Coronary artery (tissue), 2 donors: ENCODE measurements around the gene TMEM106C.
"Not testable (repeated sequence)": the region's sequence is repeated elsewhere in the genome, so short reads cannot be mapped to it uniquely, and the experiment has no call there.

Experiments used
- DNase-seq: peaks from one replicate; pipeline ENCODE4 v3.0.0-alpha.2; 2017; ENCODE audit warnings: low spot score
- H3K27ac ChIP-seq, 2 donors: fragments of 200-600 bp; sonication (generic); one replicate each; pipeline ENCODE4 v1.5.1; 2016 to 2019
- H3K4me3 ChIP-seq: fragments of 200-600 bp; sonication (generic); 2 replicates; pipeline ENCODE4 v1.5.1; 2016; ENCODE audit warnings: mild to moderate bottlenecking, moderate library complexity
- TF ChIP-seq, protein P1 (sequence below): fragments of 200-600 bp; sonication (generic); IDR thresholded peaks from one replicate; pipeline ENCODE4 v1.5.1; 2019; ENCODE audit warnings: antibody characterized with exemption

Gene TMEM106C

DNA sequence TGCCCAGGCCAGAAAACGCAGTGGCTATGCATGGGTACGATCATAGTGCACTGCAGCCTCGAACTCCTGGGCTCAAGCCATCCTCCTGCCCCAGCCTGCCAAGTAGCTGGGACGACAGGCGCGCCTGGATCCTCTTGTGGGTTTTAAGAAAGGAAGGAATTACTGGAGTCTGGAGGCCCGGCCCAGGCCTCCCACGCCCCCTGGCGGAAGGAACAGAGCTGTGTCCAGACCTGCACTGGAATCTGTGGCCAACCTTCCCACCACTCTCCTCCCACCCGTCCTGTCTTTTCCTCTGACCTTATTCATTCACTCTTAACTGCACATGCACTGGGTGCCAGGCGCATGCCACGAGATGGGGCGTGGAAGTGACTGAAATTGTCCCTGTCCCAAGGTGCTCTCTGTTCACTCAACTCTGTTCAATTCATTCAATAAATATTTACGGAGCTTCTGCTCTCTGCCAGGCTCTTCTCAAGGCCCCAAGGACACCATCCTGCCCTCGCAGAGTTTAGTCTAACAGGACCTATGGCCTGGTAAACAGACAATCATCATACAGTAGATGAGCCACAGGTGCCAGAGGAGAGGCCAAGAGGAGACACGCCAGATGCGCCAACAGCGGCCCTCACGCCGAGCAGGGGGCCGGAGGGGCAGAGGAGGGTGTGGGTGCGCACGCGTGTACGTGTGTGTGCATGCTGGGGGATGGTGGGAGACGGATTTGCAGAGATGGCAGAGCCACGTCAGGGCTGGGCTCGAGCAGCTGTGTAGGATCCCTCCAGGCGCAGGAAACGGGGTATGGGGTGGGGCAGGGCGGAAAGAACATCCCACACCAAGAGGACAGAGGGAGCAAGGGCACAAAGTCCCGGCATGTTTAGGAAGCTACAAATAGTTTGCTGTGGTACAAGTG, 13.7 kb upstream of the TMEM106C start:
- TF ChIP-seq, protein P1, sequence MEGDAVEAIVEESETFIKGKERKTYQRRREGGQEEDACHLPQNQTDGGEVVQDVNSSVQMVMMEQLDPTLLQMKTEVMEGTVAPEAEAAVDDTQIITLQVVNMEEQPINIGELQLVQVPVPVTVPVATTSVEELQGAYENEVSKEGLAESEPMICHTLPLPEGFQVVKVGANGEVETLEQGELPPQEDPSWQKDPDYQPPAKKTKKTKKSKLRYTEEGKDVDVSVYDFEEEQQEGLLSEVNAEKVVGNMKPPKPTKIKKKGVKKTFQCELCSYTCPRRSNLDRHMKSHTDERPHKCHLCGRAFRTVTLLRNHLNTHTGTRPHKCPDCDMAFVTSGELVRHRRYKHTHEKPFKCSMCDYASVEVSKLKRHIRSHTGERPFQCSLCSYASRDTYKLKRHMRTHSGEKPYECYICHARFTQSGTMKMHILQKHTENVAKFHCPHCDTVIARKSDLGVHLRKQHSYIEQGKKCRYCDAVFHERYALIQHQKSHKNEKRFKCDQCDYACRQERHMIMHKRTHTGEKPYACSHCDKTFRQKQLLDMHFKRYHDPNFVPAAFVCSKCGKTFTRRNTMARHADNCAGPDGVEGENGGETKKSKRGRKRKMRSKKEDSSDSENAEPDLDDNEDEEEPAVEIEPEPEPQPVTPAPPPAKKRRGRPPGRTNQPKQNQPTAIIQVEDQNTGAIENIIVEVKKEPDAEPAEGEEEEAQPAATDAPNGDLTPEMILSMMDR, result peak; percentile 60
- DNase-seq, result no peak
- Histone ChIP-seq H3K27ac (no peak overlapping the region), H3K4me3 (no peak overlapping the region)

DNA sequence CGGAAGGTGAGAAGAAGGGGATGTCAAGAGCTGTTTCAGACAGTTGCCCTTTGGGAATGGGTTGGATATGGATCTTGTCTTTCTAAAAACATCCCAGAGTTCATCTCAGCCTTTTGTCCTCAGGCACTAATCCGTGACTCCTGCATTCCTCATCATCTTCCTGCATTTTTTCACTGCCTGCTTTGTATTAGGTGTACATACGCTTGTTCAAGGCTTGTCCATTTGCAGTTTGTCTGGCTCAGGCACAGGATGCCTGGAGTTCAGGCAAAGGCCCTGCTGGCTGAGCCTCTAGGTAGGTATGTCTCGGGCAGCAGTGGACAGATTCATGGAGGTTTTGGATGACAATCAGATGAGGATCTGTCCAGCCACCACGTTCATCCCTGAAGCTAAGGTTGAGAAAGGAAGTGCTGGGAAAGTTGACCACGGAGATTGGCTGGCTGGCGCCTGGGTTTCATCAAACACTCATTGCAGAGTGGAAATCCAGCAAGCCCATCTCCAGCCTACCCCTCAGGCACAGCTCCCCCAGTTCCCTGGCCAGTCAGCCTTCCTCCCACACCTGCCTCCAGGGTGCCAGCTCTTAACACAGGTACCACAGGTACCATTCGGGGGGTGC, 12.4 kb upstream of the TMEM106C start:
- TF ChIP-seq, protein P1, result no peak
- peak; percentile 71 for DNase-seq
- H3K27ac ChIP-seq, result no peak overlapping the region

GRCh38 chr12:47954058-47954457, 9.3 kb upstream of the TMEM106C start:
- peak; percentile 66 for DNase-seq
- Histone ChIP-seq H3K27ac (no peak overlapping the region), H3K4me3 (no peak overlapping the region)
- TF ChIP-seq, protein P1, result no peak

More for the DNA sequence above, 12.4 kb upstream of the TMEM106C start:
- H3K4me3 ChIP-seq, result no peak overlapping the region

DNA sequence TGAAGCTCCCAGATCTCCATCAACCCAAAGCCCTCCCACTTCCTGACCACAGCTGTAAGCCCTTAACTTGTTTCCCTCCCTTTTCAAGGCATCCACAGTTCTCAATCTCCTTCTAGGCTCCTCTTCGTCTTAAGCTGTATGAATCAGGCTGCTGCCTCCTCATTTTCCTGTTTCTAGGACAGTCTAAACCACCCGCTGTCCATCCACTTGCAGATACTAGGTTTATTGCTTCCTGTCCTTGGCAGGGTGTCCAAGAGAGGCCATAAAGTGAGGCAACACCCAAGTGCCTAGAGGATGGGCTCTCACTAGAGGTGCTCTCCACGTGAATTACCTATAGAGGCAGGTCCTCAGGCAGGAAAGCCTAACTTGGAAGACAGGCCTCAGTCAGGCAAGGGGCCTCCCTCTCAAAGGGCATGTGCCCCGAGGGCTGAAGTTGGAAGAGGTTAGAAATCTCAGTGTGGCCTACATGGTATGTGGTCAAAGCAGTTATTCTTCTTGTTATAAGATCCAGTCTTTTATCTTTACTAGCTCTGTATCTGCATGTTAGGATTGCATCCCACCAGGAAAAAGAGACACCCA, 8.8 kb upstream of the TMEM106C start:
- TF ChIP-seq, protein P1, result no peak
- H3K27ac ChIP-seq, result no peak overlapping the region

GRCh38 chr12:47955059-47955458, 8.3 kb upstream of the TMEM106C start:
- Histone ChIP-seq H3K27ac (no peak overlapping the region), H3K4me3 (no peak overlapping the region)
- DNase-seq, result no peak
- TF ChIP-seq, protein P1, result no peak

More for the DNA sequence above, 8.8 kb upstream of the TMEM106C start:
- no peak for DNase-seq
- no peak overlapping the region for H3K4me3 ChIP-seq

- H3K4me3 ChIP-seq, H3K27ac ChIP-seq, DNase-seq: not testable (repeated sequence)
Measured at GRCh38 chr12:47957671-47958070, 5.7 kb upstream of the TMEM106C start.

DNA sequence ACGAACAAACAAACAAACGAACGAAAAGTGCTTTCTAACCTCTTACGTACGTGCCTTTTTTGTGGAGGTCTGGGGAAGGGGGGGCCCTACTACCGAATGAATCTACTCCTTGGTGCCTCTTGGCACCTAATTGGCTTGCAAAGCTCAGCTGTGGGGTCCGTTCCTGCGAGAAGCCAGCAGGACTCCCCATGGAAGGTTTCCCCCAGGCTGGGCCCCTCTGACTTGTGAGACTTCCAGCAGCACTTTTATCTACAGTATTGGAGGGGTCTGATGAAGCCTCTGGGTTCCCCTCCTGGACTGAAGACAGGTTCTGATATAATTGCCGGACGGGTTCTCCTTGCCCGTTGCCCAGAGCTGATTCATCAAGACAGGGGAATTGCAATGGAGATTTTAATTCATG, 1.2 kb upstream of the TMEM106C start:
- H3K27ac ChIP-seq, result no peak overlapping the region
- TF ChIP-seq, protein P1, result no peak
- H3K4me3 ChIP-seq, result no peak overlapping the region
- DNase-seq, result no peak
